WTC11 (cell line): ENCODE measurements around the gene PTCHD4. TPM values are rescaled to one million over a fixed set of nuclear protein-coding genes. Genes with fewer than 3 reads are reported as not detected.

Experiments
- ATAC-seq: fragments of 200-7000 bp; cut with Tn5 transposase; 2 replicates; pipeline ENCODE4 v1.10.0; 2021; ENCODE audit warnings: mild to moderate bottlenecking, moderate library complexity
- CTCF ChIA-PET: fragments of 300-600 bp; sonication (Branson Sonifier 250); formaldehyde crosslinking; loops from one replicate; lab custom pipeline; 2021; ENCODE audit warnings: antibody characterized with exemption; lab: Charles Lee
- POLR2A ChIA-PET: fragments of 350-600 bp; sonication (Branson Sonifier 250); formaldehyde crosslinking; loops from one replicate; lab custom pipeline; 2021; ENCODE audit warnings: antibody characterized with exemption; lab: Charles Lee
- DNase-seq: peaks from one replicate; pipeline ENCODE4 v3.0.0; 2021; ENCODE audit warnings: low spot score
- H3K27ac Mint-ChIP-seq: 2 replicates; pipeline ENCODE4 v1.8.0; 2021; ENCODE audit warnings: mixed read lengths
- H3K27me3 Mint-ChIP-seq: 2 replicates; pipeline ENCODE4 v1.8.0; 2021; ENCODE audit warnings: low read depth, mild to moderate bottlenecking, moderate library complexity, mixed read lengths
- H3K36me3 Mint-ChIP-seq: 2 replicates; pipeline ENCODE4 v1.8.0; 2021; ENCODE audit warnings: mixed read lengths
- H3K4me1 Mint-ChIP-seq: 2 replicates; pipeline ENCODE4 v1.8.0; 2022; ENCODE audit warnings: mixed read lengths
- H3K4me3 Mint-ChIP-seq: 2 replicates; pipeline ENCODE4 v1.8.0; 2021; ENCODE audit warnings: mild to moderate bottlenecking, moderate library complexity, mixed read lengths
- H3K9me3 Mint-ChIP-seq: 2 replicates; pipeline ENCODE4 v1.8.0; 2021; ENCODE audit warnings: mixed read lengths
- ARID4B ChIP-seq: sonication (generic); formaldehyde crosslinking; IDR thresholded peaks from 2 replicates; pipeline ENCODE4 v1.8.0; 2023; ENCODE audit warnings: missing genetic modification reagents, mild to moderate bottlenecking, borderline replicate concordance
- ATF1 ChIP-seq: sonication (generic); formaldehyde crosslinking; IDR thresholded peaks from 2 replicates; pipeline ENCODE4 v1.8.1; 2023; ENCODE audit warnings: mild to moderate bottlenecking, moderate library complexity, missing genetic modification reagents
- ATF2 ChIP-seq: sonication (generic); formaldehyde crosslinking; IDR thresholded peaks from 2 replicates; pipeline ENCODE4 v1.8.1; 2022; ENCODE audit warnings: low read depth, missing genetic modification reagents, borderline replicate concordance
- CREM ChIP-seq: sonication (generic); formaldehyde crosslinking; IDR thresholded peaks from 2 replicates; pipeline ENCODE4 v1.8.1; 2022; ENCODE audit warnings: mild to moderate bottlenecking, missing genetic modification reagents, moderate library complexity
- ERG ChIP-seq: fragments of 250-450 bp; sonication (Bioruptor Pico); IDR thresholded peaks from 2 replicates; pipeline ENCODE4 v1.8.0; 2021; ENCODE audit warnings: mild to moderate bottlenecking
- ETV6 ChIP-seq: sonication (generic); formaldehyde crosslinking; IDR thresholded peaks from 2 replicates; pipeline ENCODE4 v1.8.1; 2022; ENCODE audit warnings: mild to moderate bottlenecking, missing genetic modification reagents
- FOXP1 ChIP-seq: sonication (generic); formaldehyde crosslinking; IDR thresholded peaks from 2 replicates; pipeline ENCODE4 v1.8.0; 2022; ENCODE audit warnings: missing genetic modification reagents, mild to moderate bottlenecking, moderate library complexity, borderline replicate concordance
- GRHL2 ChIP-seq: fragments of 250-450 bp; sonication (Bioruptor Pico); IDR thresholded peaks from 2 replicates; pipeline ENCODE4 v1.8.0; 2022; ENCODE audit warnings: mild to moderate bottlenecking, moderate library complexity; ENCODE audit not compliant: insufficient replicate concordance, severe bottlenecking
- HMGA2 ChIP-seq: fragments of 250-450 bp; sonication (Bioruptor Pico); IDR thresholded peaks from 2 replicates; pipeline ENCODE4 v1.4.0; 2021; ENCODE audit warnings: mild to moderate bottlenecking, moderate library complexity
- HMGXB4 ChIP-seq: sonication (generic); formaldehyde crosslinking; IDR thresholded peaks from 2 replicates; pipeline ENCODE4 v1.8.1; 2023; ENCODE audit warnings: mild to moderate bottlenecking, moderate library complexity, missing genetic modification reagents
- MXD4 ChIP-seq: fragments of 250-450 bp; sonication (Bioruptor Pico); IDR thresholded peaks from 2 replicates; pipeline ENCODE4 v1.8.0; 2021; ENCODE audit warnings: mild to moderate bottlenecking, moderate library complexity, borderline replicate concordance
- MYBL2 ChIP-seq: sonication (generic); formaldehyde crosslinking; IDR thresholded peaks from 2 replicates; pipeline ENCODE4 v1.8.1; 2023; ENCODE audit warnings: mild to moderate bottlenecking, moderate library complexity, missing genetic modification reagents
- PREB ChIP-seq: sonication (generic); formaldehyde crosslinking; IDR thresholded peaks from 2 replicates; pipeline ENCODE4 v1.8.1; 2022; ENCODE audit warnings: mild to moderate bottlenecking, missing genetic modification reagents, moderate library complexity, borderline replicate concordance
- SMAD4 ChIP-seq: sonication (generic); formaldehyde crosslinking; IDR thresholded peaks from 2 replicates; pipeline ENCODE4 v1.8.0; 2022; ENCODE audit warnings: mild to moderate bottlenecking, missing genetic modification reagents
- SOX15 ChIP-seq: fragments of 250-450 bp; sonication (Bioruptor Pico); IDR thresholded peaks from 2 replicates; pipeline ENCODE4 v1.9.0; 2021; ENCODE audit warnings: mild to moderate bottlenecking
- TP53 ChIP-seq: sonication (generic); formaldehyde crosslinking; IDR thresholded peaks from 2 replicates; pipeline ENCODE4 v1.8.1; 2023; ENCODE audit warnings: mild to moderate bottlenecking, missing genetic modification reagents
- ZBTB43 ChIP-seq: sonication (generic); formaldehyde crosslinking; IDR thresholded peaks from 2 replicates; pipeline ENCODE4 v1.8.1; 2023; ENCODE audit warnings: mild to moderate bottlenecking, missing genetic modification reagents
- total RNA-seq: library from RNA; stranded (reverse); gene quantifications from 3 replicates; pipeline ENCODE4 v1.2.3, GENCODE V29; 2021

PTCHD4 gene
- total RNA-seq, 1 experiment from 2014 or later = 1.6 TPM

GRCh38 chr6:48139818-48140614 lies 29.0 kb upstream of the PTCHD4 start (continued):
- TF ChIP-seq HMGA2 (CRISPR knock-in tag) (no peak), ERG (CRISPR knock-in tag) (no peak), ZBTB43 (no peak), FOXP1 (no peak), ATF1 (CRISPR knock-in tag) (no peak)
- TF ChIP-seq, all 79 proteins: peak for 0

- no peak for ATAC-seq
- Mint-ChIP-seq H3K4me3 (no peak overlapping the region), H3K9me3 (no peaks in the 10 kb centered on the region), H3K27me3 (no peaks in the 10 kb centered on the region), H3K27ac (no peak overlapping the region), H3K36me3 (no peaks in the 10 kb centered on the region), H3K4me1 (peaks cover 4% of the 10 kb centered on the region)
- no peak for DNase-seq
- no peak for TF ChIP-seq SMAD4 (CRISPR knock-in tag)
- TF ChIP-seq TP53 (CRISPR knock-in tag) = no peak
- TF ChIP-seq HMGXB4 = no peak
- TF ChIP-seq SOX15 (CRISPR knock-in tag) = no peak
- no peak for TF ChIP-seq GRHL2 (CRISPR knock-in tag)
- TF ChIP-seq MXD4 (CRISPR knock-in tag) = no peak
- no peak for TF ChIP-seq ETV6 (CRISPR knock-in tag)
- TF ChIP-seq ARID4B (CRISPR knock-in tag) = no peak
- no peak for TF ChIP-seq MYBL2 (CRISPR knock-in tag)
- no peak for TF ChIP-seq ATF2 (CRISPR knock-in tag)
- no peak for TF ChIP-seq CREM (CRISPR knock-in tag)
- TF ChIP-seq PREB (CRISPR knock-in tag) = no peak
- TF ChIP-seq ZBTB43 = no peak
- CTCF ChIA-PET = no interaction called here
- POLR2A ChIA-PET = no interaction called here
These were observed 25.9 kb upstream of the PTCHD4 start for GRCh38 chr6:48136856-48137255.
